Dermis microvascular lymphatic vessel endothelial cell (primary cell): ENCODE results near the gene GNA12. TPM values are rescaled to one million over a fixed set of nuclear protein-coding genes. Genes with fewer than 3 reads are reported as not detected.
"Not testable (repeated sequence)": the region's sequence is repeated elsewhere in the genome, so short reads cannot be mapped to it uniquely, and the experiment has no call there.

Experiments used
- DNase-seq, 2 donors: peaks; one replicate each; pipeline versions ENCODE4 v3.0.0 to v3.0.0-alpha.2; 2010; ENCODE audit warnings: low read depth in 2 of 2
- total RNA-seq: library from RNA; depleted of rRNA; stranded (reverse); fragments of >200 nt; gene quantifications from 2 replicates; pipeline ENCODE4 v1.2.1, GENCODE V29; 2014

Gene GNA12
- total RNA-seq, 1 donor from 2014 or later = 20.8 TPM

DNA sequence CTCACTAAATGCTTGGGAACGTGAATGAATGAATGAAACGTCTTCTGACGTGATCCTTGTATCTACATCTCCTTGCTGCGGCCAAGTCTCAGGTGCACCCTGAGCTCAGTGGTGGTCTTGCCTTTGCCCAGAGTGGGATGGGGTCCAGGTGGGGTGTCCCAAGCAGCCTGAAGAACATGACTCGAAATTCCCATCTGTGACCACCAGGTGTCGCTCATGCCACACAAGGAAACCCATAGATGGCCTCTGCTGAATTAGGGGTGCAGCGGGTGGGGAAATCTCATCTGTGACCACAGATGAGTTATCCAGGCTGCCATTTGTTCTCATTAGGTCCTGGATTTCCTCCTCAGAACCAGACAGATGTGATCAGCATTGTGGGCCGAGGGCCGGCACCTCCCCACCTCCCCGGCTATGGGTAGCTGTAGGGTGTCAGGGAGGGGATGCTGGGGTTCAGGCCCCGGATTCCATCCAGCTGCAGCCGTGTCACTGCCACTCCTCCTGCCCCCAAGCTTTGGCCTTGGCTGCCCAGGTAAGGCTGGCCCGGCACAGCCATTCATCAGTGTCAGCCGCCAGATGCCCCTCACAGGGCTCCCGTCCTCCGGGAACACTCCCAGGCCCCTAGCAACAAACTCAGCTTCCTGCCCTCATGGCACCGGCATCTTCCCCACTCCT, 21.0 kb upstream of the GNA12 start:
- DNase-seq = peak; percentile 50 to 71

DNA sequence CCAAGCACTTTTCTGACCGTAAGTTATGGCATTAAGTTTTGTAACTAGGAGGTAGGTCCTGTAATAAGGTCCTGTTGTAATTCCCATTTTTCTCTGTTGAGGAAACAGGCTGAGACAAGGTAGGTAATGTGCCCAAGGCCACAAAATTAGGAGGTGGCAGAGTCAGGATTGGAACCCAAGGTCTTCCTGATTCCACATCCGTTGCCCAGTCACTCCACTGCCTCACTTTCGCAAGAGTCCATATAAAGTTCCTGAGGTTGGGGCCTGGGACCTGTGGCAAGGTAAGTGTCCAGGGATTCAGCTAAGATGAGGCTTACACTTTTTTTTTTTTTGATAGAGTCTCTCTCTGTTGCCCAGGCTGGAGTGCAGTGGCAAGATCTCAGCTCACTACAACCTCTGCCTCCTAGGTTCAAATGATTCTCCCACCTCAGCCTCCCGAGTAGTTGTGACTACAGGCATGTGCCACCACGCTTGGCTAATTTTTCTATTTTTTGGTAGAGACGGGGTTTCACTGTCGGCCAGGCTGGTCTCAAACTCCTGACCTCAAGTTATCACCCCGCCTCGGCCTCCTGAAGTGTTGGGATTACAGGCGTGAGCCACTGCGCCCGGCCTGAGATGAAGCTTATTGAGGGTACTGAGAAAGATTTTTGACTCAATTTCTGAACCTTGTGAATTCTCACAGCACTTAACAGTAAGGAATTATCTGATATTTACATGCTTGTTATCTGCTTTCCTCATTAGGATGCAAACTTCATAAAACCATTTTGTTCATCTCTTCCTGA, 20.3 kb upstream of the GNA12 start:
- no peak for DNase-seq

DNA sequence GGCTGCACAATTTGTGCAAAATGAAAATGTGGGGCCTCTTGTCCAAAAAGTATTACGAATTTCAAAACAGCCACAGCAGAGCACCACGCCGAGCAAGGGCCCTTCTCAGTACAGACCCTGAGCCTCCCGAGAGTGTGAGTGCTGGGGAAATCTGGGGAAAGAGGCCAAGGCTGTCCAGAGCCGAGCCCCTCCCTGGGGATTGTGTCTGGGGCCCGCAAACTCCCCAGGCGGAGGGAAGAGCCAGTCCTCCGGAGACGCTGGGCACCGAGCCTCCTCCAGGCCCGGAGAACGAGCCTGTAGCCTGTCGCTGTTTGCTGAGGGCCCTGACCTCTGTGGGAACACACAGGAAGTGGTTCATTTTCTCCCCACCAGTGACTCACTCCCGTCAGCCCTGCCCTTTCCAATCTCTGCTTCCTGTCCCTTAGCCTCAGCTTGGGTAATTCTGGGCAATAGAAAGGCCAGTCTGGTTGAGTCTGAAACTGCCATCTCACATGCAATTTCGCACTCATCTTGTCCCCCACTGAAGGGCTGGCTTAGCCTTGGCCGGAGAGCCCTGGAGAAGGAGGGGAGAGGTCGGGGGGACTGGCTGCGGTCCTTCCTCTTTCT, 19.5 kb upstream of the GNA12 start:
- peak; percentile 90 to 96 for DNase-seq

DNA sequence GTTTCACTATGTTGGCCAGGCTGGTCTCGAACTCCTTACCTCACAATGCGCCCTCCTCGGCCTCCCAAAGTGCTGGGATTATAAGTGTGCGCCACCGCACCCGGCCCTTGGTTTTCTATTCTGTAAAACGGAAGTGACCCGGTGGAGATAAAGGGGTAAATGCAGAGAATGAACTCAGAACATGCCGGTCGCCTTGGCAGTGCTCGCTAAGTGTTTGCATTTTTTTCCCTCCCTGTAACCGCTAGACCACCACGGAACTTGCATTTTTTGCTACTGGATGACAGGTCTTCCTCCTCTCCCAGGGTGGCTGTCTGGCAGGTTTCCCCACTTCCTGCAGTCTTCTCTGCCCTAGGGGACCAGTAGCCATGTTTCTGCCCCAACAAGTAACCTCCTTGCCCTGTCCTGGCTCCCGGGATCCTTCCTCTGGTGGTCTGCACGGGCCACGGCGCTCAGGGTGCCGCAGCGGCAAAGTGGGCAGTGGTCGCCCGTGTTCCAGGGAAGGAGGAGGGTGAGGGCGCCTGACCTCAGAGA, 18.8 kb upstream of the GNA12 start:
- no peak for DNase-seq

DNA sequence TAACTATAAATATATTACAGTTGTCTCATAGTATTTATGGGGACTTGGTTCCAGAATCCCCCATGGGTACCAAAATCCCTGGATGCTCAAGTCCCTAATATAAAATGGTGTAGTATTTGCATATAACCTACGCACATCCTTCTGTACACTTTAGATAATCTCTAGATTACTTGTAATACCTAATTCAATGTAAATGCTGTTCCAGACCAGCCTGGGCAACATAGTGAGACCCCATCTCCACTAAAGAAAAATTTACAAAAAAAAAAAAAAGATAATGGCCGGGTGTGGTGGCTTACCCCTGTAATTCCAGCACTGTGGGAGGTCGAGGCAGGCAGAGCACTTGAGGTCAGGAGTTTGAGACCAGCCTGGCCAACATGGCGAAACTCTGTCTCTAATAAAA, 17.4 kb upstream of the GNA12 start:
- no peak for DNase-seq

DNA sequence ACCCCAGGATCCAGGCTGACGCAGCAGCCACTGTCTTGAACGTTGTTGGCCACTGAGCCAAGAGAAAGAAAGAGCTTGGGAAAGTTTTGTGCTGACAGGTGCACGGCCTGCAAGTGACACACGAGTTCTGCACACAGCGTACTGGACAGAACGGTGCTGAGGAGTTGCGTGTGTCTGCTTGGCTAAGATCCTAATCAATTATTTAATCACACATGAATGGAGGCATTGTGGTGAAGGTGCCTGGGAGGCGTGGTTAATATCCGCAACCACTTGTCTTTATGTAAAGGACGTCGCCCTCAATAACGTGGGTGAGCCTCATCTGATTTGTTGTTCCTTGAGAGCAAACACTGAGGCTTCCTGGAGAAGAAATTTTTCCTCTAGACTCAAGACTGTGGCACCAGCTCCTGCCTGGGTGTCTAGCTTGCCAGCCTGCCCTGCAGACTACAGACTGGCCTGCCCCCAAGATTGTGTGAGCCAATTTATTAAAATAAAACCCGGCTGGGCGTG, 16.6 kb upstream of the GNA12 start:
- DNase-seq = no peak

DNA sequence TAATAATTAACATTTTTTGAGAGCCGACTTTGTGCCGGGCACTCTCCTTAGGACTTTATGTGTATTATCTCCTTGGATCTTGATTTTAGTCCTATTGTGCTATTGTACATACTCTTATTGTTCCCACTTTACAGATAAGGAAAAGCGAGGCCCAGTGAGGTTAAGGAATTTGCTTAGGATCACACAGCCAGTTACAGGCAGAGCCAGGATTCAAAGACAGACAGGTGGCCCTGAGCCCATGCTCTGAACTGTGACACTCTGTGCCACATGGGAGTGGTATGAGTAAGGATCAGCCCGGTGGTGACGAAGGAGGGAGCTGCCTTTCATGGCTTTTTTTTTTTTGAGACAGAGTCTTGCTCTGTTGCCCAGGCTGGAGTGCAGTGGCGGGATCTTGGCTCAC, 15.8 kb upstream of the GNA12 start:
- DNase-seq = no peak

DNA sequence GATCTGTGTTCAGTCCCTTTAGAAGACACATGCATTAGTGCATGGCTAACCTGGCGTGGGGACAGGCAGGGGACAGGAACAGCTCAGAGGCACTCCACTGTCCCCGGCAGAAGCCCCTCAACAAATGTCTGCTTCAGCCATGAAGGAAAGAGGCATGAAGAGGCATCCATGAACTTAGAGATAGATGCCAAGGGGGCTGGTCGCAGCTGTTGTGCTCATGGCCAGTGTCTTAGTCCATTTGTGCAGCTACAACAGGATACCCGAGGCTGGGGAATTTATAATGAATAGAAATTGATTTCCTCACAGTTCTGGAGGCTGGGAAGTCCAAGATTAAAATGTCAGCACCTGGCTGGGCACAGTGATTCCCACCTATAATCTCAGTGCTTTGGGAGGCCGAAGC, 14.5 kb upstream of the GNA12 start:
- DNase-seq = no peak

DNA sequence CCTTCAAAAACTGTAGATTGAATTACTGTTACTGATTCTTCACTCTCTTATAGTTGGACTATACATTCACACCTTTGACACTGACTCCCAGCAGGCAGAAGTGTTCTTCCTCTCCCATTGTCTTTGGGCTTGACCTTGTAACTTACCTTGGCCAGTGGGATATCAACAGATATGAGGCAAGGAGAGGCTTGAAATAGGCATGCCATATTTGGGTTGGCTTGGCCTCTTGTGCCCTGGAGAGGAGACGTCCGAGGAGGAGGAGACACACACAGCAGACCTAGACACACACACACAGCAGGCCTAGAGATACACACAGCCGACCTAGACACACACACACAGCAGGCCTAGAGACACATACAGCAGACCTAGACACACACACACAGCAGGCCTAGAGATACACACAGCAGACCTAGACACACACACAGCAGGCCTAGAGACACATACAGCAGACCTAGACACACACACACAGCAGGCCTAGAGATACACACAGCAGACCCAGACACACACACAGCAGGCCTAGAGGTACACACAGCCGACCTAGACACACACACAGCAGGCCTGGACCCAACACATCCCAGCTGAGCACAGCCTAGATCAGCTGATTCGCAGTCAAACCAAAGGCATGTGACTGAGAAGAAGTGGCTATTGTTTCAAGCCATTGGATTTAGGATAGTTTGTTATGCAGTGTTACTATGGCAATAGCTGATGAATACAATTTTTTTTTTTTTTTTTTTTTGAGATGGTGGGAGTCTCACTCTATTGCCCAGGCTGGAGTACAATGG, 12.5 kb upstream of the GNA12 start:
- peak; percentile 28 to 53 for DNase-seq

DNA sequence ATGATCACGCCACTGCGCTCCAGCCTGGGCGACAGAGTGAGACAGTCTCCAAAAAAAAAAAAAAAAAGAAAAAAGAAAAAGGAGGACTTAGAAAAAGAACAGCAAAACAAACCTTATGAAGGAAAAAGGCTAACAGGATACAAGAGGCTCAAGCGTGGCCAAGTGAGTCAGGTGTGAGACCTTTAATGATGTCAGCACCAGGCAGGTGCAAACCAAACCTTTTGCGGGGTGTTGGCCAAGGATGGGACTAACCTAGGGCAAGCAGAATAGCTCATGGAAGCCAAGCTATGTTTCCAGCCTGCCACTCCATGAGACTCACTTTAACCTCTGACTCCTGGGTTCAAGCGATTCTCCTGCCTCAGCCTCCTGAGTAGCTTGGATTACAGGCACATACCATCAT, 11.3 kb upstream of the GNA12 start:
- no peak for DNase-seq

DNA sequence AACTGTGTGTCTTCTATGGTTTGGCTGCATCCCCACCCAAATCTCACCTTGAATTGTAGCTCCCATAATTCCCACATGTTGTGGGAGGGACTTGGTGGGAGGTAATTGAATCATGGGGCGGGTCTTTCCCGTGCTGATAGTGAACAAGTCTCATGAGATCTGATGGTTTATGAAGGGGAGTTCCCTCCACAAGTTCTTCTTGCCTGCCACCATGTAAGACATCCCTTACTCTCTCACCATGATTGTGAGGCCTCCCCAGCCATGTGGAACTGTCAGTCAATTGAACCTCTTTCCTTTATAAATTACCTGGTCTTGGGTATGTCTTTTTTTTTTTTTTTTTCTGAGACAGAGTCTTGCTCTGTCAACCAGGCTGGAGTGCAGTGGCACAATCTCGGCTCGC, 9.4 kb upstream of the GNA12 start:
- not testable (repeated sequence) for DNase-seq

DNA sequence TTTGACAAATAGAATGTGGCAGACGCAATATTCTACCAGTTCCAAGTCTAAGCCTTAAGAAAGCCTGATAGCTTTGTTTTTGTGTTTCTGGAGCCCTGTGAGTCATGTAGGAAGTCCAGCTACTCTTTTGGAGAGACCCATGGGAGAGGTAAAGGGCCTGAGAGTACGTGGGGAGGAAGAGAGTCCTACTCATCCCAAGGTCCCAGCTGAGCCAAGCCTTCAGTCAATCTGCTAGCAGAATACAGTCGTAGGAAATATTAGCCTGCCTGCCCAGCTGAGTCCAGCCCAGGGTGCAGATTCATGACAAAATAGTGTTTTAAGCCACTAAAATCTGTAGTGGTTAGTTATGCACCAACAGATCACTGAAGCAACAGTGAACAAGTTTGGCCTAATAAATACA, 9.0 kb upstream of the GNA12 start:
- peak in 1 of 2 donors; percentile 38 for DNase-seq

DNA sequence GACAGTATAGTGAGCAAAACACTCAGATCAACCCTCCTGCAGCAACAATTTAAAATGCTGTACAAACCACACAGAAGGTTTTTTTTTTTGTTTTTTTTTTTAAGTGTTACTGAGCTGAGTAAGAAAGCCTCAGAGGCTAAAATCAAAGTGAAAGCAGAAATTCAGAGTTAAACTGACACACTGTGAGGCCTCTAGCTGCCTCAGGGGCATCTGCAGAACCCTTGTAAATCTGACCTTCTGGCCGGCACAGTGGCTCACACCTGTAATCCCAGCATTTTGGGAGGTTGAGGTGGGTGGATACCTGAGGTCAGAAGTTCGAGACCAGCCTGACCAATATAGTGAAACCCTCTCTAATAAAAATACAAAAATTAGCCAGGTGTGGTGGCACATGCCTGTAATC, 7.4 kb upstream of the GNA12 start:
- DNase-seq = no peak

DNA sequence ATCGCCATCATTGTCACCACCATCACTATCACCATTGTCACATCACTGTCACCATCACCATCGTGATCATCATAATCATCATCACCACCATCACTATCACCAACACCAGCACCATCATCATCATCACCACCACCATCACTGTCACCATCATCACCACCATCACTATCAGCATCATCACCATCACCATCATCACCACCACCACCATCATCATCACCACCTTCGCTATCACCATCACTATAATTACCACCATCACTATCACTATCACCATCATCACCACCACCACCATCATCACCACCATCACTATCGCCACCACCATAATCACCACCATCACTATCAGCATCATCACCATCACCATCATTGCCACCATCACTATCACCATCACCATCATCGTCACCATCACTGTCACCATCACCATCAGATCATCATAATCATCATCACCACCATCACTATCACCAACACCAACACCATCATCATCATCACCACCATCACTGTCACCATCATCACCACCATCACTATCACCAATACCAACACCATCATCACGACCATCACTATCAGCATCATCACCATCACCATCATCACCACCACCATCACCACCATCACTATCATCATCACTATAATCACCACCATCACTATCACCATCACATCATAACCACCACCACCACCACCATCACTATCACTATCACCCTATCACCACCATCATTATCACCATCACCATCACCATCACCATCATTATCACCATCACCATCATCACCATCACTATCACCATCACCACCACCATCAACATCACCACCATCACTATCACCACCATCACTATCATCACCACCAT, 6.0 kb upstream of the GNA12 start:
- DNase-seq = no peak

DNA sequence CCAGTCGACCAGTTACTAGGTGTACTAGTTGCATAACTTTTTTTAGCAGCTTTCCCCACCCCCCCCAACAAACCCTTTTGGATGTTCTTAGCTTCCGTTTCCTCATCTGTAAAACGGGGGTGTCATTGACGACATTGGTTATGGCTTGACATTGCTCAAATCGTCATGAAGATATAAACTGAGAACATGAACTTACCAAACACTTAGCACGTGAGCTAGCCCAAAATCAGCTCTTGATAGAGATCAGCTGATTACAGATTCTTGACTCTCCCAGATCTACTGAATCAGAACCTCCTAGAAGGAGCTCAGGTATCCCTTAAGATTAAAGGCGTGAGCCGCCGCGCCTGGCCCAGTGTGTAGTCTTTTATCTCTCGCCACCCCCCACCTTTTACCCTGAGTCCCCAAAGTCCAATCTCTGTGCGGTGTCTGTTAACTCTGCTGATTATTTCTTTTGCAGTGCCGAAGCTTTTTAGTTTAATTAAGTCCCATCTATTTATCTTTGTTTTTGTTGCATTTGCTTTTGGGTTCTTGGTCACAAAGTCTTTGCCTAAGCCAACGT, 1.0 kb upstream of the GNA12 start:
- DNase-seq = no peak

DNA sequence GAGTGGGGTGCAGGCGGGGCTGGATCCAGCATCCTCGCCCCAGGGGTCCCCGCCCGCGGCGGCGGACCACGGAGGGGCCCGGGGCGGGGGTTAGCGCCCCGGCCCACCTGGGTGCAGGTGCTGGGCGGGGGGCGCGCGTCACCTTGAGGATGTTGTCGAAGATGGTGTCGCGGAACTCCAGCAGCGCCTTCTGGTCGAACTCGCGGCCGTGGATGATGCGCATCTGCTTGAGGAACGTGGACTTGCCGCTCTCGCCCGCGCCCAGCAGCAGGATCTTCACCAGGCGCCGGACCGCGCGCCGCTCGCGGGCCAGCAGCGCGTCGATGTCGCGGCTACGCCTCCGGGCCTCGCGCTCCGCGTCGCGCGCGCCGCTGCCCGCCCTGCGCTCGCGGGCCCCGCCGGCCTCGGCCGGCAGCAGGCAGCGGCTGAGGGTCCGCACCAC, 376 bp downstream of the GNA12 start:
- peak in 1 of 2 donors; percentile 51 for DNase-seq

DNA sequence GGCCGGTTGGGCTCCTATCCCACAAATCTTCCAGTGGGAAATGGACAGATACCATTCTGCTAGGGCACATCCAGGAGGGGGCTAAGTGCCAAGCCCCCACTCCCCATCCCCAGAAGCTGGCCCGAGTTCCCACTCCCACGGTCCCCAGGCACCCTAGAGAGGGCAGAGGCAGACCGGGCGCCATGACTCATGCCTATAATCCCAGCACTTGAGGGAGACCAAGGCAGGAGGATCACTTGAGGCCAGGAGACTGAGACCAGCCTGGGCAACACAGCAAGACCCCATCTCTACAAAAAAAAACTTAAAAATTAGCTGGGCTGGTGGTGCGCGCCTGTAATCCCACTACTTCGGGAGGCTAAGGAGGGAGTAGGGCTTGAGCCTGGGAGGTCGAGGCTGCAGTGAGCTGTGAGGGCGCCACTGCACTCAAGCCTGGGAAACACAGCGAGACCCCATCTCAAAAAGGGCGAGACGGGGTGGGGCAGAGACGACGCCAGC, 870 bp downstream of the GNA12 start:
- DNase-seq = peak in 1 of 2 donors; percentile 31

DNA sequence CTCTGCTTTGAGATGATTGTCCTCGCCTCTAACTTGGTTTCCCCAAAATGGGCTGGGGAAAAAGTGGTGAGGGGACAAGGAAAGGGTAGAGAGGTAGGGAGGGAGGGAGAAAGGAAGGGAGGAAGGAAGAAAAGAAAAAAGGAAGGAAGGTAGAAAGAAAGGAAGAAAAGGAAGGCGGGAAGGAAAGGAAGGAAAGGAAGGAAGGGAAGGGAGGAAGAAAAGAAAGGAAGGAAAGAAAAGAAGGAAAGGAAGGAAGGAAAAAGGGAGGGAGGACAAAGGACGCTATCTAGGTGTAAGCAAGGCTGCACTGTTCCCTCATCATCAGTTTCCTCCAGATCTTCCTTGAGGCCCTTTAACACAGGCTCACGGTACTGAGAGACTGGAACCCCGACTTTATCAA, 2.2 kb downstream of the GNA12 start:
- DNase-seq = no peak

DNA sequence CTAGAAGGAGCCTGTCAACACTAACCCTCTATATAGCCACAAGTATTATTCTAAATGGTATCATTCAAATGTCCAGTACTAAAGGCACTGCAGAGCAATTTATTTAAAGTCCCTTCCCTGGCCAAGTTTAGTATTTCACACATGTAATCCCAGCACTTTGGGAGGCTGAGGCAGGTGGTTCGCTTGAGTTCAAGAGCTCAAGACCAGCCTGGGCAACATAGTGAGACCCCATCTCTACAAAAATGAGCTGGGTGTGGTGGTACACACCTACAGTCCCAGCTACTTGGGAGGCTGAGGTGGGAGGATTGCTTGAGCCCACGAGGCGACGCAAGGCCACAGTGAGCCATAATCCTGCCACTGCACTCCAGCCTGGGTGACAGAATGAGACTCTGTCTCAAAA, 3.6 kb downstream of the GNA12 start:
- DNase-seq = no peak
